NCI-H82 (cell line): ENCODE data around the gene WDR74.
"Not testable (repeated sequence)": the region's sequence is repeated elsewhere in the genome, so short reads cannot be mapped to it uniquely, and the experiment has no call there.

Experiments used
- DNase-seq: peaks from one replicate; lab custom pipeline; 2025; lab: John Stamatoyannopoulos, UW

WDR74 gene

GRCh38 chr11:62859281-62859703 lies 19.9 kb upstream of the WDR74 start:
- peak; percentile 47 for DNase-seq

GRCh38 chr11:62858201-62858600 lies 18.8 kb upstream of the WDR74 start:
- peak; percentile 47 for DNase-seq

GRCh38 chr11:62857541-62857982 lies 18.2 kb upstream of the WDR74 start:
- peak; percentile 51 for DNase-seq

GRCh38 chr11:62856333-62856895 lies 17.0 kb upstream of the WDR74 start:
- DNase-seq = peak; percentile 35

- DNase-seq = peak; percentile 98
These were observed 16.4 kb upstream of the WDR74 start for GRCh38 chr11:62855571-62856332.

GRCh38 chr11:62854825-62855570 lies 15.6 kb upstream of the WDR74 start:
- DNase-seq = peak; percentile 38

- no peak for DNase-seq
These were observed 14.8 kb upstream of the WDR74 start for GRCh38 chr11:62854013-62854824.

- DNase-seq = no peak
These were observed 14.0 kb upstream of the WDR74 start for GRCh38 chr11:62853279-62853965.

GRCh38 chr11:62852523-62853188 lies 13.3 kb upstream of the WDR74 start:
- no peak for DNase-seq

- DNase-seq = no peak
These were observed 12.6 kb upstream of the WDR74 start for GRCh38 chr11:62851807-62852522.

- DNase-seq = peak; percentile 78
These were observed 11.8 kb upstream of the WDR74 start for GRCh38 chr11:62850911-62851806.

GRCh38 chr11:62847767-62848314 lies 8.5 kb upstream of the WDR74 start:
- DNase-seq = peak; percentile 26

GRCh38 chr11:62846177-62846576 lies 6.8 kb upstream of the WDR74 start:
- DNase-seq = no peak

- DNase-seq = no peak
These were observed 4.8 kb upstream of the WDR74 start for GRCh38 chr11:62844154-62844553.

- no peak for DNase-seq
These were observed 4.1 kb upstream of the WDR74 start for GRCh38 chr11:62843466-62843865.

- DNase-seq = not testable (repeated sequence)
These were observed 3.5 kb upstream of the WDR74 start for GRCh38 chr11:62842891-62843290.

GRCh38 chr11:62842171-62842741 lies 2.9 kb upstream of the WDR74 start:
- peak; percentile 85 for DNase-seq

GRCh38 chr11:62841361-62842170 lies 2.2 kb upstream of the WDR74 start:
- peak; percentile 98 for DNase-seq
